ENCODE results near the gene TFE3.

Gene TFE3

DNA sequence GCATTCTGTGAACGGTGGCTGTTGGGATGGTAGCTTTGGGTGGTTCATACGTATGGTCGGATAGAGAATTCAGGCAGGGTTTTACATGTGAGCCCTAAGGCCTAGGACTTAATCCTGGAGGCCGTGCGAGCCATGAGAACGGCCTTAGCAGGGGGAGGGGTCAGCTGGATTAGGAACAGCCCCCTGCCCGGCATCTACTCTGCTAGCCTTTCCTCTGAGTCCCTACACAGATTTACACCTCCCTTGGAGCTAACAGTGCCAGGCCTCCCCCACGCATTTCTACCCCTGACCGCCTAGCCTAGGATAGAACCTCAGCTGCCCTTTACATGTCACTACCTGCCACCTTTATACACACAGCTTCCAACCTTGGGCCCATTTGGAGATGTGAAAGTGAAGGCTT, 23.5 kb upstream of the TFE3 start:
- Histone ChIP-seq H3K4me1 (ENCODE audit: control extremely low read depth in 1 of 4, control insufficient read depth in 4 of 4, insufficient read depth in 4 of 4, low read length in 3 of 4) (no peaks in the 10 kb centered on the region), H3K9me3 (ENCODE audit: control extremely low read depth in 1 of 5, control insufficient read depth in 4 of 5, insufficient read depth in 2 of 5, low read depth in 1 of 5, low read length in 4 of 5) (no peaks in the 10 kb centered on the region), H3K27ac (ENCODE audit: insufficient read depth in 1 of 2, low read depth in 1 of 2, low read length in 2 of 2, poor library complexity in 1 of 2, severe bottlenecking in 2 of 2) (no peak overlapping the region), H3K27me3 (replicated peaks in 2 of 5; ENCODE audit: control insufficient read depth in 4 of 5, insufficient read depth in 5 of 5, low read length in 4 of 5) (no peaks in the 10 kb centered on the region), H3K36me3 (ENCODE audit: control insufficient read depth in 4 of 4, insufficient read depth in 4 of 4, low read length in 3 of 4) (peaks cover 0 to 22% (median 3%) of the 10 kb centered on the region in 4 experiments), H3K4me3 (ENCODE audit: control insufficient read depth in 1 of 7, extremely low read depth in 1 of 7, insufficient read depth in 4 of 7, low read depth in 2 of 7, low read length in 6 of 7) (no peak overlapping the region)
- 90% methylated on average over 4 of the region's 9 CpGs for WGBS (ENCODE audit: insufficient coverage)
- no peak for DNase-seq
- POLR2A ChIA-PET = no interaction called here
- CTCF ChIA-PET = interaction anchor here (0.9 kb wide), 1 partner anchor 10 kb away, joined by 3 read pairs; no protein-coding TSS in a partner anchor

DNA sequence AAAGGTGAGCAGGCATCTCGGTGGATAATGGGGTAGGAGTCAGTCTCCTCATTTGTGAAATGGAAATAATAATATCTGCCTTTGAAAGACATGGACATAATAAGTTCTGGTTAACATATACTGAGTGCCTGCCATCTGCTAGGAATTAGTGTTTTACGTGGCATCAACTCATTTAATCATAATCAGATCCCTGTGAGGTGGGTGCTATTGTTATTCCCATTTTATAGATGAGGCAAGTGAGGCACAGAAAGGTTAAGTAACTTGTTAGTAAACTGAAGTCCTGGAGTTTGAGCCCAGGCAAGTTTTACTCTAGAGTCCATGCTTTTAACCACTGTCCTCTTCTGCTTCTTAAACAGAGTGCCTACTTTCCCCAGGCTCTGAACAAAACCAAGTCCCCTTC, 23.1 kb upstream of the TFE3 start:
- WGBS (ENCODE audit: insufficient coverage) = no CpG with 5 or more reads among the region's 2 CpGs
- DNase-seq = no peak
- no peak overlapping the region for H3K4me3 ChIP-seq (ENCODE audit: control insufficient read depth in 1 of 7, extremely low read depth in 1 of 7, insufficient read depth in 4 of 7, low read depth in 2 of 7, low read length in 6 of 7)
- H3K4me1 ChIP-seq (ENCODE audit: control extremely low read depth in 1 of 4, control insufficient read depth in 4 of 4, insufficient read depth in 4 of 4, low read length in 3 of 4) = no peaks in the 10 kb centered on the region
- no peak overlapping the region for H3K27ac ChIP-seq (ENCODE audit: insufficient read depth in 1 of 2, low read depth in 1 of 2, low read length in 2 of 2, poor library complexity in 1 of 2, severe bottlenecking in 2 of 2)
- no peaks in the 10 kb centered on the region for H3K9me3 ChIP-seq (ENCODE audit: control extremely low read depth in 1 of 5, control insufficient read depth in 4 of 5, insufficient read depth in 2 of 5, low read depth in 1 of 5, low read length in 4 of 5)
- ChIA-PET POLR2A (no interaction called here), CTCF (interaction anchor here (0.9 kb wide), 1 partner anchor 10 kb away, joined by 3 read pairs; no protein-coding TSS in a partner anchor)
- no peaks in the 10 kb centered on the region for H3K27me3 ChIP-seq (replicated peaks in 2 of 5; ENCODE audit: control insufficient read depth in 4 of 5, insufficient read depth in 5 of 5, low read length in 4 of 5)
- peaks cover 0 to 22% (median 3%) of the 10 kb centered on the region in 4 experiments for H3K36me3 ChIP-seq (ENCODE audit: control insufficient read depth in 4 of 4, insufficient read depth in 4 of 4, low read length in 3 of 4)

DNA sequence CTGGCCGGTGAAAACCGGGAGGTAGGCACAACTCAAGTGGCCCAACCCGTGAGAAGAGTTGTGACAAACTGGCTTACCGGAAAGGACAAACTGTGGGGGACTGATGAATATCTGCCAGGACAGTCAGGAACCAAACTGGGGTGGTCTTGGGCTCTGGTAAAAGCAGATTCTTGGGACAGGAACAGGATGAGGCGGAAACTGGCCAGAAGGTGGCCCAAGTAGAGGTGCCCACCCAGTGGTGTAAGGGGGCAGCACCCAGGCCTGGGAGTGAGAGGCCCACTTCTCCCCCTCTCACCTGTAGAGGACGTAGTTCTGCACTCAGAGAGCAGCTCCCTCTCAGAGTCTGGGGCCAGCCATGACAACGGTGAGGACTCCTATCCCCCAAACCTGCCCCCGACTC, 21.6 kb upstream of the TFE3 start:
- H3K4me1 ChIP-seq (ENCODE audit: control extremely low read depth in 1 of 4, control insufficient read depth in 4 of 4, insufficient read depth in 4 of 4, low read length in 3 of 4) = no peaks in the 10 kb centered on the region
- ChIA-PET POLR2A (no interaction called here), CTCF (no interaction called here)
- H3K36me3 ChIP-seq (ENCODE audit: control insufficient read depth in 4 of 4, insufficient read depth in 4 of 4, low read length in 3 of 4) = peaks cover 0 to 22% (median 3%) of the 10 kb centered on the region in 4 experiments
- H3K4me3 ChIP-seq (ENCODE audit: control insufficient read depth in 1 of 7, extremely low read depth in 1 of 7, insufficient read depth in 4 of 7, low read depth in 2 of 7, low read length in 6 of 7) = no peak overlapping the region
- WGBS (ENCODE audit: insufficient coverage) = 83% methylated on average over 4 of the region's 8 CpGs
- no peak for DNase-seq
- H3K27ac ChIP-seq (ENCODE audit: insufficient read depth in 1 of 2, low read depth in 1 of 2, low read length in 2 of 2, poor library complexity in 1 of 2, severe bottlenecking in 2 of 2) = no peak overlapping the region
- no peaks in the 10 kb centered on the region for H3K27me3 ChIP-seq (replicated peaks in 2 of 5; ENCODE audit: control insufficient read depth in 4 of 5, insufficient read depth in 5 of 5, low read length in 4 of 5)
- H3K9me3 ChIP-seq (ENCODE audit: control extremely low read depth in 1 of 5, control insufficient read depth in 4 of 5, insufficient read depth in 2 of 5, low read depth in 1 of 5, low read length in 4 of 5) = no peaks in the 10 kb centered on the region

DNA sequence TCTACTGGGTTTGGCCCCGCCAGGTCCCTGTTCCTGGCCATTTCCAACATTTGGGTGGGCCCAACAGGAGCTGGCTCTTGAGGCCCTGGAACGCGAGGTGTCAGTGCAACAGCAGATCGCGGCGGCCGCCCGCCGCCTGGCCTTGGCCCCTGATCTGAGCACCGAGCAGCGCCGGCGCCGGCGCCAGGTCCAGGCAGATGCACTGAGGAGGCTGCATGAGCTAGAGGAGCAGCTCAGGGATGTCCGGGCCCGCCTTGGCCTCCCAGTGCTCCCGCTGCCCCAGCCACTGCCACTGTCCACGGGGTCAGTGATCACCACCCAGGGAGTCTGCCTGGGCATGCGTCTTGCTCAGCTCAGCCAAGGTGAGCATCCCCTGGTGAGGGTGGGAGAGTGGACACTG, 21.1 kb upstream of the TFE3 start:
- no peak for DNase-seq
- 93% methylated on average over 14 of the region's 20 CpGs for WGBS (ENCODE audit: insufficient coverage)
- Histone ChIP-seq H3K4me3 (ENCODE audit: control insufficient read depth in 1 of 7, extremely low read depth in 1 of 7, insufficient read depth in 4 of 7, low read depth in 2 of 7, low read length in 6 of 7) (no peak overlapping the region), H3K27me3 (replicated peaks in 2 of 5; ENCODE audit: control insufficient read depth in 4 of 5, insufficient read depth in 5 of 5, low read length in 4 of 5) (no peaks in the 10 kb centered on the region), H3K27ac (ENCODE audit: insufficient read depth in 1 of 2, low read depth in 1 of 2, low read length in 2 of 2, poor library complexity in 1 of 2, severe bottlenecking in 2 of 2) (no peak overlapping the region), H3K4me1 (ENCODE audit: control extremely low read depth in 1 of 4, control insufficient read depth in 4 of 4, insufficient read depth in 4 of 4, low read length in 3 of 4) (no peaks in the 10 kb centered on the region), H3K36me3 (ENCODE audit: control insufficient read depth in 4 of 4, insufficient read depth in 4 of 4, low read length in 3 of 4) (peaks cover 0 to 22% (median 3%) of the 10 kb centered on the region in 4 experiments), H3K9me3 (ENCODE audit: control extremely low read depth in 1 of 5, control insufficient read depth in 4 of 5, insufficient read depth in 2 of 5, low read depth in 1 of 5, low read length in 4 of 5) (no peaks in the 10 kb centered on the region)
- POLR2A ChIA-PET = no interaction called here
- CTCF ChIA-PET = no interaction called here

DNA sequence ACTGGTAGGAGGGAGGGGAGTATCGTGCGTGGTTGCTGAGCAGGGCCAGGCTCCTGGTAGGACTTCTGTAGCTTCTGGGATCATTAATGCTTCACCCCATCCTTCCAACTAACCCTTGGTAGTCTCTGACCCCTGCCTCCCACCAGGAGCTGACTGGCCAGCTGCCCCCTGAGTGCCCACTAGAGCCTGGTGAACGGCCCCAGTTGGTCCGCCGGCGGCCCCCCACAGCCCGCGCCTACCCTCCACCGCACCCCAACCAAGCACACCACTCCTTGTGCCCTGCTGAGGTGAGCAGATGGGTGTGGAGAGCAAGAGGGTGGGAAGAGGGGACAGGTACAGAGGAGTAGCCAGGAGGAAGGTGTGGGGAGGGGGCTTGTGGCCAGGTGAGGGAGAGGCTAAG, 20.6 kb upstream of the TFE3 start:
- ChIA-PET CTCF (no interaction called here), POLR2A (no interaction called here)
- Histone ChIP-seq H3K27ac (ENCODE audit: insufficient read depth in 1 of 2, low read depth in 1 of 2, low read length in 2 of 2, poor library complexity in 1 of 2, severe bottlenecking in 2 of 2) (no peak overlapping the region), H3K4me1 (ENCODE audit: control extremely low read depth in 1 of 4, control insufficient read depth in 4 of 4, insufficient read depth in 4 of 4, low read length in 3 of 4) (no peaks in the 10 kb centered on the region), H3K4me3 (ENCODE audit: control insufficient read depth in 1 of 7, extremely low read depth in 1 of 7, insufficient read depth in 4 of 7, low read depth in 2 of 7, low read length in 6 of 7) (no peak overlapping the region), H3K36me3 (ENCODE audit: control insufficient read depth in 4 of 4, insufficient read depth in 4 of 4, low read length in 3 of 4) (peaks cover 0 to 21% (median 3%) of the 10 kb centered on the region in 4 experiments), H3K27me3 (replicated peaks in 2 of 5; ENCODE audit: control insufficient read depth in 4 of 5, insufficient read depth in 5 of 5, low read length in 4 of 5) (no peaks in the 10 kb centered on the region), H3K9me3 (ENCODE audit: control extremely low read depth in 1 of 5, control insufficient read depth in 4 of 5, insufficient read depth in 2 of 5, low read depth in 1 of 5, low read length in 4 of 5) (no peaks in the 10 kb centered on the region)
- WGBS (ENCODE audit: insufficient coverage) = no CpG with 5 or more reads among the region's 9 CpGs
- no peak for DNase-seq

DNA sequence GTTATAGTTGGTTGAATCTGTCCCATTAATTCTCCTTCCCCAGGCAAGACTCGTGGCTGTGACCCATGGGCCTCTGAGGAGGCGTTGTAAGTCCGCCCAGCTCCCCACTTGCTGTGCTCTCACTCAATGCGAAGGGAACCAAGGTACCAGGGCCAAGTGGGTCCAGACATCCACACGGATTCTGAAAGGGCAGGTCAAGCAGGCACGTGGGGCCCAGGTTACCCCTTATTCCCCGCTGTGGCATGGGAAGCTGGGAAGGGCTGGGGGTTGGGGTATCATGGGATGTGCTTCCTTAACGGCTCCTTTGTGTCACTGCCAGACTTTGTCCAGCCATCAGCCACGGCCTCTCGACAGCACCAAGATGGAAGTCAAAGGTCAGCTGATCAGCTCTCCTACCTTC, 18.8 kb upstream of the TFE3 start:
- ChIA-PET CTCF (no interaction called here), POLR2A (no interaction called here)
- Histone ChIP-seq H3K36me3 (ENCODE audit: control insufficient read depth in 4 of 4, insufficient read depth in 4 of 4, low read length in 3 of 4) (peaks cover 0 to 19% (median 3%) of the 10 kb centered on the region in 4 experiments), H3K4me1 (ENCODE audit: control extremely low read depth in 1 of 4, control insufficient read depth in 4 of 4, insufficient read depth in 4 of 4, low read length in 3 of 4) (no peaks in the 10 kb centered on the region), H3K27ac (ENCODE audit: insufficient read depth in 1 of 2, low read depth in 1 of 2, low read length in 2 of 2, poor library complexity in 1 of 2, severe bottlenecking in 2 of 2) (no peak overlapping the region), H3K9me3 (ENCODE audit: control extremely low read depth in 1 of 5, control insufficient read depth in 4 of 5, insufficient read depth in 2 of 5, low read depth in 1 of 5, low read length in 4 of 5) (no peaks in the 10 kb centered on the region), H3K4me3 (ENCODE audit: control insufficient read depth in 1 of 7, extremely low read depth in 1 of 7, insufficient read depth in 4 of 7, low read depth in 2 of 7, low read length in 6 of 7) (no peak overlapping the region), H3K27me3 (replicated peaks in 2 of 5; ENCODE audit: control insufficient read depth in 4 of 5, insufficient read depth in 5 of 5, low read length in 4 of 5) (no peaks in the 10 kb centered on the region)
- DNase-seq = no peak
- WGBS (ENCODE audit: insufficient coverage) = 84% methylated on average over 9 of the region's 10 CpGs

DNA sequence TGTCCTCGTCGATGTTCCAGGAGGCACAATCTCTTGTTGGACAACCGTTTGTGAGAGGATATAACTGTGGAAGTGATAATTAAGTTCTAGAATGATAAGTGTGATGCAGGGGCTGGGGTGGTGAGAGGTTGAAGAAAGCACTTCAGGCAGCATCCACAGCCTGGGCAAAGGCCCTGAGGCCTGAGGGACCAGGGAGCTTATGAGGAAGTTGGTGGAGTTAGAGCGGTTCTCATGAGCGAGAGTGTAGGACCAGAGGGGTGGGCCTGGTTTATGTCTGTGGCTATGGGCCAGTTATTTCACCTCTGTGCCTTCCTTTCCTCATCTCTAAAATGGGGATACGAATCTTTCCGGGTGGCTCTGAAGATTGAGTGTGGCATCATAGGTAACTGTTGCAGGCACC, 18.3 kb upstream of the TFE3 start:
- H3K4me3 ChIP-seq (ENCODE audit: control insufficient read depth in 1 of 7, extremely low read depth in 1 of 7, insufficient read depth in 4 of 7, low read depth in 2 of 7, low read length in 6 of 7) = no peak overlapping the region
- POLR2A ChIA-PET = no interaction called here
- no peak for DNase-seq
- CTCF ChIA-PET = no interaction called here
- WGBS (ENCODE audit: insufficient coverage) = 86% methylated on average over 5 of the region's 7 CpGs
- H3K27me3 ChIP-seq (replicated peaks in 2 of 5; ENCODE audit: control insufficient read depth in 4 of 5, insufficient read depth in 5 of 5, low read length in 4 of 5) = no peaks in the 10 kb centered on the region
- H3K36me3 ChIP-seq (ENCODE audit: control insufficient read depth in 4 of 4, insufficient read depth in 4 of 4, low read length in 3 of 4) = peaks cover 0 to 18% (median 3%) of the 10 kb centered on the region in 4 experiments
- H3K4me1 ChIP-seq (ENCODE audit: control extremely low read depth in 1 of 4, control insufficient read depth in 4 of 4, insufficient read depth in 4 of 4, low read length in 3 of 4) = no peaks in the 10 kb centered on the region
- no peaks in the 10 kb centered on the region for H3K9me3 ChIP-seq (ENCODE audit: control extremely low read depth in 1 of 5, control insufficient read depth in 4 of 5, insufficient read depth in 2 of 5, low read depth in 1 of 5, low read length in 4 of 5)
- H3K27ac ChIP-seq (ENCODE audit: insufficient read depth in 1 of 2, low read depth in 1 of 2, low read length in 2 of 2, poor library complexity in 1 of 2, severe bottlenecking in 2 of 2) = no peak overlapping the region
